Colonic mucosa (tissue), 4 donors: ENCODE data around the gene SYT17. TPM values are rescaled to one million over a fixed set of nuclear protein-coding genes. Genes with fewer than 3 reads are reported as not detected.

ENCODE experiments used
- DNase-seq: peaks from one replicate; pipeline ENCODE4 v3.0.0-alpha.2; 2020
- H3K27ac ChIP-seq: fragments of 200-600 bp; one replicate; pipeline ENCODE4 v1.8.0; 2021
- H3K27me3 ChIP-seq: fragments of 200-600 bp; one replicate; pipeline ENCODE4 v1.8.0; 2021
- H3K36me3 ChIP-seq: fragments of 200-600 bp; one replicate; pipeline ENCODE4 v1.8.0; 2021
- H3K4me1 ChIP-seq: fragments of 200-600 bp; one replicate; pipeline ENCODE4 v1.8.0; 2021; ENCODE audit warnings: mild to moderate bottlenecking
- H3K4me3 ChIP-seq: fragments of 200-600 bp; one replicate; pipeline ENCODE4 v1.8.0; 2021
- H3K9ac ChIP-seq, 2 donors: one replicate each; pipeline ENCODE4 v1.7.0; 2013; ENCODE audit warnings: control low read depth in 2 of 2, low read depth in 2 of 2, low read length in 2 of 2
- H3K9me3 ChIP-seq: fragments of 200-600 bp; one replicate; pipeline ENCODE4 v1.8.0; 2021
- intact Hi-C: fragments of 100-400 bp; cut with DNase I; formaldehyde crosslinking; loops from one replicate; pipeline ENCODE4 v1.14.1; 2022
- total RNA-seq, 2 donors: library from RNA; stranded (reverse); fragmentation: NEBNext Ultra II Directional in 1 of 2; extraction: Animal tissue kit (Norgen Biotek cat#: 25700) in 1 of 2; gene quantifications; one replicate each; pipeline ENCODE4 v1.2.1, GENCODE V29; 2021
- TF ChIP-seq, protein P1 (sequence below): fragments of 200-600 bp; IDR thresholded peaks from one replicate; pipeline ENCODE4 v1.8.0; 2022; ENCODE audit warnings: antibody characterized with exemption, mild to moderate bottlenecking
- donor health status: healthy.
- donor health status: DM: no; HTN: no; CAD: no.
- donor health status: DM: no; HTN: no; CAD: no.

Gene SYT17
- total RNA-seq, 2 donors from 2014 or later = 5.1 to 5.5 TPM

DNA sequence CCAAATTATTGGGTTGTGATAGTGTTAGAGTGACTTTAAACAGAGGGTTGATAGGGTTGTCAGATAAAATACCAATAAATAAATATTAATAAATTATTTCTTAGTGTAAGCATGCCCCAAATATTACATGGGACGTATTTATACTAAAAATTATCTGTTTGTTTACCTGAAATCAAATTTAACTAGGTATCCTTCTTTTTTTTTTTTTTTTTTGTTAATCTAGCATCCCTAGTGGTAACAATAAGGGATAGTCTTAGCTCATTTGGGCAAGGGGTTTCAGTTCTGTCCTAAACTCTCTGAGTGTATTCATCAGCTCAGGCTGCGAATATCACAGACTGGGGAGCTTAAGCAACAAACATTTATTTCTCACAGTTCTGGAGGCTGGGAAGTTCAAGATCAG lies 118.8 kb downstream of the SYT17 start:
- Histone ChIP-seq H3K4me3 (no peak overlapping the region), H3K27ac (no peak overlapping the region)
- intact Hi-C loops = no loop called here

DNA sequence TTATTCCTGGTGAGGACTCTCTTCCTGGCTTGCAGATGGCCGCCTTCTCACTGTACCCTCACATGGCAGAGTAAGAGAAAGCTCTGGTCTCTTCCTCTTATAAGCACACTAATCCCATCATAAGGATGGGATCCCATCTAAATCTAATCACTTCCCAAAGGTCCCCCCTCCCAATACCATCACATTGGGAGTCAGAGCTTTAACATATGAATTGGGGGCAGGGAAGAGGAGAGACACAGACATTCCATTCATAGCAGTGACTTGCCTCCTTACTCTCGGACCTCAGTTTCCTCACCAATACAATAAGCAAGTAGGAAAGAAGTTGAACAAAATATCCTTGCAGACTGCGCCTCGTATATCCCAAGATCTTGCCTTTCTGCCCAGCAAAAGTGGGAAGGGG lies 119.2 kb downstream of the SYT17 start:
- H3K4me1 ChIP-seq = no peaks in the 10 kb centered on the region
- H3K4me3 ChIP-seq = no peak overlapping the region
- no peak for DNase-seq
- no peak overlapping the region for H3K27ac ChIP-seq
- no peaks in the 10 kb centered on the region for H3K27me3 ChIP-seq
- TF ChIP-seq, protein P1, sequence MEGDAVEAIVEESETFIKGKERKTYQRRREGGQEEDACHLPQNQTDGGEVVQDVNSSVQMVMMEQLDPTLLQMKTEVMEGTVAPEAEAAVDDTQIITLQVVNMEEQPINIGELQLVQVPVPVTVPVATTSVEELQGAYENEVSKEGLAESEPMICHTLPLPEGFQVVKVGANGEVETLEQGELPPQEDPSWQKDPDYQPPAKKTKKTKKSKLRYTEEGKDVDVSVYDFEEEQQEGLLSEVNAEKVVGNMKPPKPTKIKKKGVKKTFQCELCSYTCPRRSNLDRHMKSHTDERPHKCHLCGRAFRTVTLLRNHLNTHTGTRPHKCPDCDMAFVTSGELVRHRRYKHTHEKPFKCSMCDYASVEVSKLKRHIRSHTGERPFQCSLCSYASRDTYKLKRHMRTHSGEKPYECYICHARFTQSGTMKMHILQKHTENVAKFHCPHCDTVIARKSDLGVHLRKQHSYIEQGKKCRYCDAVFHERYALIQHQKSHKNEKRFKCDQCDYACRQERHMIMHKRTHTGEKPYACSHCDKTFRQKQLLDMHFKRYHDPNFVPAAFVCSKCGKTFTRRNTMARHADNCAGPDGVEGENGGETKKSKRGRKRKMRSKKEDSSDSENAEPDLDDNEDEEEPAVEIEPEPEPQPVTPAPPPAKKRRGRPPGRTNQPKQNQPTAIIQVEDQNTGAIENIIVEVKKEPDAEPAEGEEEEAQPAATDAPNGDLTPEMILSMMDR = no peak
- H3K9me3 ChIP-seq = no peaks in the 10 kb centered on the region
- intact Hi-C loops = no loop called here
- H3K9ac ChIP-seq = no peak overlapping the region
- H3K36me3 ChIP-seq = no peaks in the 10 kb centered on the region

More for the DNA sequence above, 118.8 kb downstream of the SYT17 start:
- no peaks in the 10 kb centered on the region for H3K27me3 ChIP-seq
- H3K9ac ChIP-seq = no peak overlapping the region
- H3K36me3 ChIP-seq = no peaks in the 10 kb centered on the region
- no peaks in the 10 kb centered on the region for H3K4me1 ChIP-seq
- TF ChIP-seq, protein P1 = no peak
- no peaks in the 10 kb centered on the region for H3K9me3 ChIP-seq
- DNase-seq = no peak

DNA sequence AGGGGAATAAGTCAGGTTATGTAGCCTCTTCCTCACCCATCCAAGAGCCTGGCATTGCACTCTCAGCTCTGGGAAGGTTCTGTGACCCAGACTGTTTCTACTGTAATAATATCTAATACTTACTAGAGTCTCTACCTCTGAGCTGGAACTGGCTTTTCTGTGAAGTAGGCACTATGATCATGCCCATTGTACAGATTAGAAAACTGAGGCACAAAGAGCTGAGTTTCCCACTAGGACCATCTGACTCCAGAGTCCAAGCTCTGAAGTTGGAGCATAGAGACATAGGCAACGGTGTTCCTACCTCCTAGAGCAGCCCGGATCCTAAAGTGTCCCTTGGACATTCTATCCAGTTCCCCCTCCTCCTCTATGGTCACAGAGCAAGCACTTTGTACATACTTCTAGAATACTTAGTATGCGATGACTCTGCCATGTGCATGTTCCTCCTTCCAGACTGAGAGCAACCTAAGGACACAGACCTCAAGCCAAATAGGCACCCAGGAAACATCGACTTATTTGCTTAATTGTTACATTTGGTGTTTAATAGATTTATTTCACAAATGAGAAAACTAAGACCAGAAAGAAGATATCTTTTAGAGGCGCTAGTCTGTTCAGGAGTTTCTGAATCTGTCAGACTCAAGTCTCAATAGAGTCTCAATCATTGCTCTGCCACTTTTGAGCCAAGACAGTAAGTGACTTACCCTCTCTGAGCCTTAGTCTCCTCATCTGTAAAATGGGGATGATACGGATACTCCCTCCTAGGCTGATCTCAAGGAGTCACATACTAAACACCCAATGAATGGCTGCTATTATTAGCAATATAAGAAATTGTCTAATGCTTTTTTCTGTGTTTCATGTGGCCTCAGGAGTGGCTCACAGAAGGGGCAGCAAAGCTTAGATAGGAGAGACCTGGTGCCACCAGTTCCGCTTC lies 121.1 kb downstream of the SYT17 start:
- DNase-seq = no peak
- Histone ChIP-seq H3K36me3 (no peaks in the 10 kb centered on the region), H3K27me3 (no peaks in the 10 kb centered on the region), H3K4me3 (no peak overlapping the region), H3K4me1 (no peaks in the 10 kb centered on the region), H3K27ac (no peak overlapping the region), H3K9ac (no peak overlapping the region), H3K9me3 (no peaks in the 10 kb centered on the region)
- TF ChIP-seq, protein P1 = no peak
- intact Hi-C loops = no loop called here

DNA sequence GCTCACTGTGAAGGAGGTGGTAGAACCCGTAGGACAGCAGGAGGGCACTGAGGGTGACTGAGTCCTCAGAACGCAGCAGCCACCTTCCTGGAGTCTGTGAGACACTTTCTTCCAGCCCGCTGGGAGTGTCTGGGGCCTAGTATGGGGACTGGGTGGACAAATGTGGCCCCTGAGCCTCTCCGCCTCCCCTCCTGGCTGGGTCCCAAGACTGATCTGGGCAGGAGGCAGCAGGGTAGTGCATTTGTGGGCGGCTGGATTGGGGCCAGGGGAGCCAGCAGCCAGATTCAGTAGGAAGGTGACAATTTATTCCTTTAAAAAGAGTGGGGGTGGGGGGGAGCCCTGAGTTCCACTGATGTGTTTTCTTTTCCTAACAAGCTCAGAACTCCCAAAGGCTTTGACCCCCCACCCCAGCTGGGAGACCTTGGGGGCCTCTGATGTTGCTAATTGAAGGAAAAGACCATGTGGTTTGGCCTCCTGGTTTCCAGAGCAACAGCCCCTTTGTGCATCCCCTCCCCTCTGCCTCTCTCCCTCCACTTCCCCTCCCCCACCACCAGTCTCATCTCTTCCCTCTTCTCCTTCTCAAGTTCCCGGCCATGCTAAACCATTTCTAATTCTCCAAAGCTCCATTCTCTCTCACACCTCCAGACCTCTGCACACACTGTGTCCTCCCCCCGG lies 121.9 kb downstream of the SYT17 start:
- Histone ChIP-seq H3K36me3 (no peaks in the 10 kb centered on the region), H3K27ac (no peak overlapping the region), H3K9me3 (no peaks in the 10 kb centered on the region), H3K27me3 (no peaks in the 10 kb centered on the region), H3K4me1 (no peaks in the 10 kb centered on the region), H3K4me3 (no peak overlapping the region), H3K9ac (no peak overlapping the region)
- TF ChIP-seq, protein P1 = no peak
- no peak for DNase-seq
- intact Hi-C loops = no loop called here

DNA sequence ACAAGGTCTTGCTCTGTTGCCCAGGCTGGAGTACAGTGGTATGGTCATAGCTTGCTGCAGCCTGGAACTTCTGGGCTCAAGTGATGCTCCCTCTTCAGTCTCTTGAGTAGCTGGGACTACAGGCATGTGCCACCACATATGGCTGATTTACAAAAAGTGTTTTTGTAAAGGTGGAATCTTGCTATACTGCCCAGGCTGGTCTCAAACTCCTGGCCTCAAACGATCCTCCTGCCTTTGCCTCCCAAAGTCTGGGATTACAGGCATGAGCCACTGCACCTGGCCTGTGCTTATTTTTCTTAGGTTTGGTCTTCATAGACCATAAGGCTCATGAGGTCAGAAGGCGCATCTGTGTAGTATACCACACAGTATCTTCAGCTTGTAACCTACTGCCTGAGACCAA lies 122.8 kb downstream of the SYT17 start:
- TF ChIP-seq, protein P1 = no peak
- H3K27me3 ChIP-seq = no peaks in the 10 kb centered on the region
- H3K27ac ChIP-seq = no peak overlapping the region
- no peaks in the 10 kb centered on the region for H3K36me3 ChIP-seq
- intact Hi-C loops = no loop called here
- H3K9me3 ChIP-seq = no peaks in the 10 kb centered on the region
- no peak overlapping the region for H3K4me3 ChIP-seq
- no peaks in the 10 kb centered on the region for H3K4me1 ChIP-seq
- H3K9ac ChIP-seq = no peak overlapping the region
- DNase-seq = no peak
